ENCODE results near the gene CD200R1.

CD200R1 gene

DNA sequence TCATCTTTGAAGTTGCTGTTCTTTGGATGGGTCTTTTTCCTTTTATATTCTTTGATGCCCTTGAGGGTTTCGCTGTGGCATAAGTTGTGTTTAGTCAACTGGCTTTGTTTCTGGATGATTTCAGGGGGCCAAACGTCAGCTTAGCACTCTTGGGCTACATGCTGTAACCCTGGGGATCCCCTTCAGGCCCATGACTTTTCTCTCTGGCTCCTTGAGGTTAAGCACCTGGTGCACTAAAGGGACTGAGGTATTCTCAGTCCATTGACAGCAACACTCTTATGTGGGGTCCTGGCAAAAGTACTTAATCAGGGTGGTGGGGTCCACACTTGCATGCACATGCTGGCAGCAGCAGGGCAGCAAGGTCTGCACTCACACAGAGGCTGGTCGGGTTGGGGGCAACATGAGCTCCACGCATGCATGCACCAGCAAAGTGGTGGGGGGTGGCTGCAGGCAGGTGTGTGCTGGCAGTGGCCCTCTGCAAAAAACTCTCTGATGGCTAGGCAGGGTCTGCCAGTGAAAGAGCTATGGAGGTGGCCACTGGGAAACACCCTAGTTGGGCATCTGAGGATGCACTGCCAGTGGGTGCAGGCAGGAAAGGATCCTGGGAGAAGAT, 90.1 kb downstream of the CD200R1 start:
- DNase-seq, result no peak

DNA sequence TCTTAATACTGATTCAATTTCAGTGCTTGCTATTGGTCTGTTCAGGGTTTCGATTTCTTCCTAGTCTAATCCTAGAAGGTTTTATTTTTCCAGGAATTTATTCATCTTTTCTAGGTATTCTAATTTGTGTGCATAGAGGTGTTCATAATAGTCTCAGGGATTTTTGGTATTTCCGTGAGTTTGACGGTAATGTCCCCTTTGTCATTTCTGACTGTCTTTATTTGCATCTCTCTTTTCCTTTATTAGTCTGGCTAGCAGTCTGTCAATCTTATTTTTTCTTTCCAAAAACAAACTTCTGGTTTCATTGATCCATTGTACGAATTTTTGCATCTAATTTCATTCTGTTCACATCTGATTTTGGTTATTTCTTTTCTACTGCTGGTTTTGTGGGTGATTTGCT, 93.0 kb downstream of the CD200R1 start:
- no peak for DNase-seq

DNA sequence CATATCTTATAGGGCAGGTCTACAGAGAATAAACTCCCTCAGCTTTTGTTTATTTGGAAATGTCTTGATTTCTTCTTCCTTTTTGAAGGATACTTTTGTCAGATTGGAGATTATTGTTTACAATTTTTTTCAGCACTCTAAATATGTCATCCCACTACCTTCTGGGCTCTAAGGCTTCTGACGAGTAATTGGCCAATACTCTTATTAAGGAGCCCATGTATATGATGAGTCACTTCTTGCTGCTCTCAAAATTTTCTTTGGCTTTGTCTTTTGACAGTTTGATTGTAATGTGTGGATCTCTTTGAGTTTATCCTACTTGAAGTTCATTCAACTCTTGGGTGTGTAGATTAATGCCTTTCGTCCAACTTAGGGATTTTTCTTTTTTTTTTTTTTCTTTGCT, 99.3 kb downstream of the CD200R1 start:
- DNase-seq, result no peak

DNA sequence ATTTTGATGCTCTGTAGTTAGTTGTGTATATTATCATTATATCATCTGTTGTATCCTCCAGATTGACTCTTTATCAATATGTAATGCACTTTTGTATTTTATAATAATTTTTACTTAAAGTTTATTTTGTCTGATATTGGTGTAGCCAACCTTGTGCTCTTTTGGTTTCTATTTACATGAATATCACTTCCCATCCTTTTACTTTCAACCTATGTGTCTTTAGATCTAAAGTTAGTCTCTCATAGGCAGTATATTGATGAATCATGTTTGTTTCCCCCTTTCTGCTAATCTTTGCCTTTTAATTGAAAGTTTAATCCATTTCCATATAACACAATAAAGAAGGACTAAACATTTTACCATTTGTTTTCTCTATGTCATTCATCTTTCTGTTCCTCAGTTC, 100.2 kb downstream of the CD200R1 start:
- DNase-seq, result no peak

DNA sequence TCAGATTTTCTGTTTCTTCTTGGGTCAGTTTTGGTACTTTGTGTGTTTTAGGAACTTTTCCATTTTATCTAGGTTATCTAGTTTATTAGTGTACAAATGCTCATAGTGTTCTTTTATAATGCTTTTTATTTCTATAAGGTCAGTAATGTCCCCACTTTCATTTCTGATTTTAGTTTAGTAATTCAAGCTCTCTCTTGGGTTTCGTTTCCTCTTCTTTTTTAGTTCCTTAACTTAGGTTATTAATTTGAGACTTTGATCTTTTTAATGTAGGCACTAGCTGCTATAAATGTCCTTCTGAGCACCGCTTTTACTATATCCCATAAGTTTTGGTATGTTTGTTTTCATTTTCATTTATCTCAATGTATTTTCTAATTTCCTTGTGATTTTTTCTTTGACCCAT, 101.3 kb downstream of the CD200R1 start:
- DNase-seq, result no peak

DNA sequence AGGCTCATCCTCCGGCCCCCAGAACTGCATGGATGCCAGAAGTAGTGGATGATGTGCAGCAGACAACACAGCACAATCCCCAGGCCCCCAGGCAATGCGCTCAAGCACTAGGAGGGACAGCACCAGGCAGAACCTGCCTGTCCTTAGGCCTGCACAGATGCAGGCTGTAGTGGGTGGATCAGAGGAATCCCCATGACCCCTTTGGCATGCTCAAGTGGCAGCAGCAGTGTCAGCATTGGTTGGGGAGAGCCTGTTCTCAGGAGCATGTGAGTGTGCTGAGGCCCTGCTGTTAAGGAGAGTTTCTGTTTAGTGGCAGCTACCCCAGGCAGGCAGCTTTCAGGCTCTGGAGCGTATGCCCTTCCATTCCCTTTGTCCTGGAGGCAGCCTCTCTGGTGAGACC, 103.2 kb downstream of the CD200R1 start:
- DNase-seq, result no peak
